HepG2 (cell line): ENCODE data around the gene STX2. TPM values are rescaled to one million over a fixed set of nuclear protein-coding genes. Genes with fewer than 3 reads are reported as not detected.

Experiments
- HNF1B ChIP-seq: sonication (generic); formaldehyde crosslinking; IDR thresholded peaks from 2 replicates; pipeline ENCODE4 v1.5.1; 2020; ENCODE audit warnings: mild to moderate bottlenecking, moderate library complexity, missing genetic modification reagents
- NPAS2 ChIP-seq: sonication (generic); formaldehyde crosslinking; IDR thresholded peaks from 2 replicates; pipeline ENCODE4 v1.8.0; 2022; ENCODE audit warnings: mild to moderate bottlenecking, missing genetic modification reagents, borderline replicate concordance
- ONECUT2 ChIP-seq: sonication (generic); formaldehyde crosslinking; IDR thresholded peaks from 2 replicates; pipeline ENCODE4 v1.4.0; 2020; ENCODE audit warnings: missing genetic modification reagents
- PRDM10 ChIP-seq: sonication (generic); formaldehyde crosslinking; IDR thresholded peaks from 2 replicates; pipeline ENCODE4 v1.4.0; 2020; ENCODE audit warnings: low read depth, missing genetic modification reagents
- PREB ChIP-seq: sonication (generic); formaldehyde crosslinking; IDR thresholded peaks from 2 replicates; pipeline ENCODE4 v1.4.0; 2020; ENCODE audit warnings: missing genetic modification reagents
- SP4 ChIP-seq: sonication (generic); formaldehyde crosslinking; IDR thresholded peaks from 2 replicates; pipeline ENCODE4 v1.8.1; 2023; ENCODE audit warnings: mild to moderate bottlenecking, missing genetic modification reagents
- ZFP82 ChIP-seq: sonication (generic); formaldehyde crosslinking; IDR thresholded peaks from 2 replicates; pipeline ENCODE4 v1.5.1; 2020; ENCODE audit warnings: mild to moderate bottlenecking, missing genetic modification reagents, borderline replicate concordance
- ZNF142 ChIP-seq: sonication (generic); formaldehyde crosslinking; IDR thresholded peaks from 2 replicates; pipeline ENCODE4 v1.4.0; 2020; ENCODE audit warnings: missing genetic modification reagents
- polyA plus RNA-seq, 8 experiments: library from polyadenylated mRNA; depleted of rRNA in 3 of 8; stranded (reverse) in 7 of 8; unstranded in 1 of 8; fragments of >200 nt; fragmentation: Illumina TruSeq in 4 of 8; extraction: Trizol in 4 of 8; gene quantifications; 2 replicates each; pipeline versions ENCODE4 v1.2.1 to v1.2.3, GENCODE V29; 2011 to 2016; ENCODE audit warnings: low read depth in 4 of 8, missing spikeins in 1 of 8, mixed read lengths in 1 of 8; ENCODE audit not compliant: insufficient read depth in 1 of 8
- total RNA-seq, 5 experiments: library from RNA; depleted of rRNA; stranded (reverse); fragments of >200 nt; fragmentation: Illumina TruSeq; extraction: Trizol; gene quantifications; 2 replicates each; pipeline ENCODE4 v1.2.3, GENCODE V29; 2016; ENCODE audit warnings: low read depth in 1 of 5

STX2 gene
- total and polyA plus RNA-seq, 2 of the 13 experiments (the other 11 are each of a cell fraction or from before 2014, with no cell fraction given): 13.4 to 25.1 TPM

- TF ChIP-seq ZNF142 (no peak), NPAS2 (CRISPR knock-in tag) (no peak), SP4 (CRISPR knock-in tag) (no peak), PREB (CRISPR knock-in tag) (no peak), ZFP82 (CRISPR knock-in tag) (no peak), HNF1B (CRISPR knock-in tag) (no peak), PRDM10 (CRISPR knock-in tag) (no peak), ONECUT2 (CRISPR knock-in tag) (no peak)
Observed at GRCh38 chr12:130754234-130754901, 84.7 kb downstream of the STX2 start (continued).
